ENCODE data around the gene KRTAP8-1.

The KRTAP8-1 gene

GRCh38 chr21:30829659-30830058 lies 16.6 kb upstream of the KRTAP8-1 start, which contains the start of gene KRTAP7-1:
Gene KRTAP7-1, minus strand, starts transcription at chr21:30829759. Its CDS starts 61 bp downstream, at chr21:30829698.
- DNase-seq (ENCODE audit: low spot score): no peak
- TF ChIP-seq CTCF (IDR thresholded peaks at IDR 0.05; ENCODE audit: borderline replicate concordance, control extremely low read depth, extremely low read depth, insufficient read depth, missing control alignments): no peak
- in situ Hi-C loops (cut with MboI; ENCODE audit: low sequenced_read_pairs, unreplicated experiment): no loop called here

- TF ChIP-seq CTCF (IDR thresholded peaks at IDR 0.05; ENCODE audit: borderline replicate concordance, control extremely low read depth, extremely low read depth, insufficient read depth, missing control alignments): no peak
- no peak for DNase-seq (ENCODE audit: low spot score)
- in situ Hi-C loops (cut with MboI; ENCODE audit: low sequenced_read_pairs, unreplicated experiment): no loop called here
Measured at GRCh38 chr21:30818837-30819610, 6.0 kb upstream of the KRTAP8-1 start.

- in situ Hi-C loops (cut with MboI; ENCODE audit: low sequenced_read_pairs, unreplicated experiment): no loop called here
- no peak for DNase-seq (ENCODE audit: low spot score)
- no peak for TF ChIP-seq CTCF (IDR thresholded peaks at IDR 0.05; ENCODE audit: borderline replicate concordance, control extremely low read depth, extremely low read depth, insufficient read depth, missing control alignments)
Measured at GRCh38 chr21:30800605-30801004, 12.5 kb downstream of the KRTAP8-1 start.

- DNase-seq (ENCODE audit: low spot score): no peak
- in situ Hi-C loops (cut with MboI; ENCODE audit: low sequenced_read_pairs, unreplicated experiment): no loop called here
- no peak for TF ChIP-seq CTCF (IDR thresholded peaks at IDR 0.05; ENCODE audit: borderline replicate concordance, control extremely low read depth, extremely low read depth, insufficient read depth, missing control alignments)
Measured at GRCh38 chr21:30793581-30794314, 19.3 kb downstream of the KRTAP8-1 start.

GRCh38 chr21:30779249-30779648 lies 33.8 kb downstream of the KRTAP8-1 start:
- in situ Hi-C loops (cut with MboI; ENCODE audit: low sequenced_read_pairs, unreplicated experiment): no loop called here
- no peak for TF ChIP-seq CTCF (IDR thresholded peaks at IDR 0.05; ENCODE audit: borderline replicate concordance, control extremely low read depth, extremely low read depth, insufficient read depth, missing control alignments)
- no peak for DNase-seq (ENCODE audit: low spot score)

- no peak for TF ChIP-seq CTCF (IDR thresholded peaks at IDR 0.05; ENCODE audit: borderline replicate concordance, control extremely low read depth, extremely low read depth, insufficient read depth, missing control alignments)
- no peak for DNase-seq (ENCODE audit: low spot score)
- in situ Hi-C loops (cut with MboI; ENCODE audit: low sequenced_read_pairs, unreplicated experiment): no loop called here
Measured at GRCh38 chr21:30769724-30770431, 43.2 kb downstream of the KRTAP8-1 start.
